Measurements from ENCODE around the gene CFAP46.
"Not testable (repeated sequence)": the region's sequence is repeated elsewhere in the genome, so short reads cannot be mapped to it uniquely, and the experiment has no call there.

Gene CFAP46

DNA sequence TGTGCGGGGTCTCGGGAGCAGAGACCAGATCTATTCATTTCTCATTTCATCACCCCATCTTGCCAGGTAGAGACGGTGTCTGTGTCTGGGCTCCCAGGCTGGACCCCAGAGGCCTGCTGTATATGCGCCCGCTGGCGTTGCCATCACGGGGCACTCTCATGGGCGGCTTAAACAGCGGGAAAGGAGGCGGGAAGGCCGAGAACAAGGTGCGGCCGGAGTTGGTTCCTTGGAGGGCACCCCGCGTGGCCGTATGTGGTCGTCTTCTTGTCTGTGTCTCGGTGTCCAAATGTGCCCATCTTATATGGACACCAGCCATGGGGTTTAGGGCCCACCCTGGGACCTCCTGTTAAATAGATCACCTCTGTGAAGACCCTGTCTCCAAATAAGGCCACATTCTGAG lies 2.1 kb upstream of the CFAP46 start:
- DNase-seq (ENCODE audit: low spot score): no peak

DNA sequence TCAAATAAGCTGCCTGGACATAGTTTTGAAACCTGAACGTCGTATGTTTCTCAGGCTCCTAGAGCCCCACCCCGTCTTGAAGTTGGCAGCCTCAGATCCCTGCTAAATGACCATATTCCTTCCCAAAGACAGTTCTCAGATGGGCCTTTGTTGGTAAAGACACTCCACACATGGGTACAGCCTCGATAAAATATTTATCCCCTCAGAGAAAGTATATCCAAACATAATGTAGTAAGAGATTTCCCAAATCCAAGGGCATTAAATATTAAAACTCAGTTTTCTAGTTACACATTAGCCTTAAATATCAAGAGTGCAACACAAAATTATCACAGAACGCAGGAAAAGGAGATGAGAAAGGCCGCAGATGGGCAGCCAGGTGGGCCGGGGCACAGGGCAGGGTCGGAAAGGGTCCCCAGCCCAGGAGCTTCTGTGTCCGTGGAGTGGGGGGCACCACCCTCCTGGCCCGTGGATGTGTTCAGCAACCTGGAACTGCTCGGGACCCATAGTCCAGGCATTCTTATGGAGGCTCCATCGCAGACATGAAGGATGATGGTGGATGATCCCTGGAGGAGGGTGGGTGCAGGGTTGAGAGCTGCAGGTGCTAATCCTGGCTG lies 1.5 kb upstream of the CFAP46 start:
- DNase-seq (ENCODE audit: low spot score): no peak

DNA sequence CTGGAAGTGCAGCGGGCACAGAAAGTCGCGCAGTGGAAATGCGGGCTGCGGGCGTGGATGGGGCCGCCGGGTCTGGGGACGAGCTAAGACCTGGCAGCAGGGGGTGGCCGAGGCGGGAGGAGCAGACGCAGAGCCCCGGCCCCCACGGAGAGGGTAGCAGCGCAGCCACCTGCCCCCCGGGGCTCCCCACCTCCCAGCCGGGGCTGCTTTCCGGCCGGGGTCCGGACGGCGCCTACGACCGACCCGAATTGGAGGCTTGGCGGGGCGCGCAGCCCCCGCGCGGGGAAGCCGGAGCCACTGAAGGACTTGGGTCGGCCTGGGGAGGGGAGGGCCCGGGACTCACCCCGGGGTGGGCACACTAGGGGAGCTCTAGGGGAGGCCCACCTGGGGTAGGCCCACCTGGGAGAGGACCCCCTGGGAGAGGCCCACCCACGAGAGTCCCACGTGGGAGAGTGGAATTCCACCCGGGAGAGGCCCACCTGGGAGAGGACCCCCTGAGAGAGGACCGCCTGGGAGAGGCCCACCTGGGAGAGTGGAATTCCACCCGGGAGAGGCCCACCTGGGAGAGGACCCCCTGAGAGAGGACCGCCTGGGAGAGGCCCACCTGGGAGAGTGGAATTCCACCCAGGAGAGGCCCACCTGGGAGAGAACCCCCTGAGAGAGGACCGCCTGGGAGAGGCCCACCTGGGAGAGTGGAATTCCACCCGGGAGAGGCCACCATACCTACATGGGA lies 854 bp upstream of the CFAP46 start:
- DNase-seq (ENCODE audit: low spot score): no peak

DNA sequence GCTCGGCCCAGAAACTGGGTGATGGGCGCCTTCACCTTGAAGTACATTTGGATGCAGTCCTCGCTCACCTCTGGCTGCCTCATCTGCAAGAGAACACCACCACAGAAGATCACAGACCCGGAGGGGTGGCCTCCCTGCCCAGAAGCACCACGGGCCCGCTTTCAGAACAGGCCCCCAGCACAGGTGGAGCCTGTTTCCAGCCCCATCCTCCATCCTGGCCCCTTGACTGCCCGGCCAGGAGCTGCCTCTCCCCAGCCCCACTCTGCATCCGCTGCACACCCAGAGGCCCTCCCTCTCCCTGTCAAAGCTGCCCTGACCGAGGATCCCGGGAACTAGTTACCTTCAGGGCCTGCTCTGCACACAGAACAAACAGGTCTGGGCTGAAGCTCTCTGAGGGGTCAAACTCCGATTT lies 724 bp downstream of the CFAP46 start:
- no peak for DNase-seq (ENCODE audit: low spot score)

DNA sequence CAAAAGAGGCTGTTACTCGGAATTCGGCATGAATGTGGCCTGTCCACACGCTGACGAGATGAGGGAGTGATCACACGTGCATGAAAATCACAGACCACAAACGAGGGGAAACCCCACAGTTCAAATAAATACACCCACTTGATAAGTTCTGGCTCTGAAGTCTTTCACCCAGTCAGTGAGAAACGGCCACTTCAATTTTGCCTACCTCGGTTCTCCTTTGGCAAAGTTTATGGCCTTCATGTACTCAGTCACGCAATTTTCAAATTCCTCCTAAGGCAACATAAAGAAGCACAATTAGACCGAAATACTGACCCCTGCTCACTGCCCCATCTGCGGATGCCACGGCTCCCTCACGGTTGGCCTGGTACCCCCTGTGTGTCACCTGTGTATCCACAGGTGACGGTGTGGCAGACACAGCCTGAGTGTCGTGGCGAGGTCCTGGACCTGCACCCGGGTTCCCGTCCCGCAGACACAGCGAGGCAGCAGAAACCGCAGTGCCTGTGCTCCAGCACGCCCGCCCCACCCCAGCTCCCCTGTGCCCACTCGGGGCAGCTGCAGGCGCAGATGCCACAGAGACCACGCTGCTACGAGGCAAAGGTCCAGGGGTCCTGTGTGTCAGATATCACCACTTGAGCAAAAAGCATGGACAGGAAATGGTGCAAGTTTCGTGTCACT lies 1.4 kb downstream of the CFAP46 start:
- DNase-seq (ENCODE audit: low spot score): no peak

DNA sequence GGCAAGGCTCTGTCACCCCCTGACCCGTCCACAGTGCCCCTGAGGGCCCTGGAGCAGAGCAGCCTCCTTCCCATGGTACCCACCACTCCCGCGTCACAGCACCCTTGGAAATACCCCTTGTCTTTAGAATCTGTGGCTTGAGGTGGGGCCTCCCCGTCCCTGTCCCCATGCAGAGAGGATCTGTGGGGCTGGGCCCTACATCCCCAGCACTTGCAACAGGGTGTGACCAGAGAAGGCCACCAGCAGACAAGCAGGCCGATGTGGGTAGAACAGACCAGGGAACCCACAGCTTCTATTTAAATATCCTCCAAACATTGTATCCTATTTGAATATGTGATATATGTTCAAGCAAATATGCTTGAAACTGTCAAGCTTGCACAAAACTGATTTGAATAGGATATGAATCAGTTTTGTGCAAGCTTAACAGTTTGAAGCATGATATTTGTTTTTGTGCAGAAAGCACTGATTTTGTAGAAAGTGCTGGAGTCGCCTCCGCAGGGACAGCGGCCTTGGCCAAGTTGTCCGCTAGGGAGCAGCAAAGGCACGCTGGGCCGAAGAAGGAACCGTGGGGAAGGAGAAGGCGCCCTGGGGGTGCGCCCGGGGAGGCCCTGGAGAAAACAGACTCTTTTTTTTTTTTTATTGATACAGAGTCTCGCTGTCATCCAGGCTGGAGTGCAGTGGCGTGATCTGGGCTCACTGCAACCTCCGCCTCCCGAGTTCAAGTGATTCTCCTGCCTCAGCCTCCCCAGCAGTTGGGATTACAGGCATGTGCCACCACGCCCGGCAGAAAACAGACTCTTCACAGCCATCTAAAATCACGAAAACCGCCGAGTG lies 2.2 kb downstream of the CFAP46 start:
- DNase-seq (ENCODE audit: low spot score): peak; percentile 19

DNA sequence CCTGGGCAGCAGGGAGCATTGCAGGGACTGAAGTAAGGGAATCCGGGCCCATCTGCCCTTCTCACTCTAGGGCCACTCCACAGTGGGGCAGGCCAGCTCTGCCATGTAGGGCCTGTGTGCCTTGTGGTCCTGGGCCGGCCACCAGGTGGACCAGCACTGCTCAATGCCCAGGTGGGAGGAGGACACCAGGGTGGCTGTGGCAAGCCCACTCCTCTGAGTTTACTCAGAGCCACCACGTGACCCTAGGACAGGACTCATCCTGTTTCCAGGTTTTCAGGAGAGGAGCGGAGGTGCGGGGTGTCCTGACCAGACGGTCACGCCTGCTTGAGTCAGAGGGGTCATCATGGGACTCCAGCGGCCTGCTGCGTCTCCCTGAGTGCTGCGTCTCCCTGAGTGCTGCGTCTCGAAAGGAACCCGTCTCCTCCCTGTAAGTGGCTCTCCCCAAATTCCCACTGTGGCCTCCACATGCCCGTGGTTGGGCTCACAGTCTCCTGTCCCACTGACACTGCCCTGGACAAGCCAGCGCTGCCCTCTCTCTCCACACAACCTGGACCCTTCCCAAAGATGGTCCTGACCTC lies 2.9 kb downstream of the CFAP46 start:
- DNase-seq (ENCODE audit: low spot score): no peak

DNA sequence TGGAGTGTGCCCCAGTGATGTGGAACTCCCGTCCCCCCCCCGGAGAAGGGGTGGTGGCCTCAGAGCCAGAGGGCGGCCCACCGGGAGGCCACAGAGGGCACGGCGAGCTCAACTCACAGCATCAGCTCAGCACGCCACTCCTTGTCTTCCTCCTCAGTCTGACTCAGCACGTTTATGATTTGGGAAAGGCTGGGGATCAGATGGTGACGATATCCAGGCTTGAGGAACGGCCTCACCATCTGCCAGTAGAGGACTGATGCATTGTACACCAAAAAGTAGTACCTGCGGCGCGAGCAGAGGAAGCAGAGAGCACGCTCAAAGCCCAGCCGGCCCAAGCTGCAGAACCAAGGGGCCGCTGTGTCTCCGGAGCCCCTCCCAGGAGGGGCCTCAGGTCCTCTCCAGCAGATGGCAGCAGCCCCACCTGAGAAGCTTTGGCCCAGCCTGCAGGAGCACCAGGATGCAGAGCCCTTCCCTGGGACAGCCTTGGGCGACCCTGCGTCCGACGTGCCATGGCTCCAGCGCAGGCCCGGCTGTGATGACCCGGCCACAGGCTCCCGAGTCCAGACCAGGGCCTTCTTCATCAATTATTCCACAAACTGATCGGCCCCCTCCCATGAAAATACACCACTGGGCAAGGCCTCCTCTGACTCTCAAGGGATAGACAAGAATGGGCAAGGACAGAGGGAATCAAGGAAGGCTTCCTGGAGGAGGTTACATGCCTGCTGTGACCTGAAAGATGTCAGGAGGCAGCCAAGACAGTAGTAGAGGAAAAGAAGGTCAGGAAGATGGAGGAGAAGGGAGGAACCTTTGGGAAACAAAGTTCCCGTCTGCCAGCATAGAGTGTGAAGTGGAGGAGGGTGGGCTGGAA lies 3.7 kb downstream of the CFAP46 start:
- no peak for DNase-seq (ENCODE audit: low spot score)

DNA sequence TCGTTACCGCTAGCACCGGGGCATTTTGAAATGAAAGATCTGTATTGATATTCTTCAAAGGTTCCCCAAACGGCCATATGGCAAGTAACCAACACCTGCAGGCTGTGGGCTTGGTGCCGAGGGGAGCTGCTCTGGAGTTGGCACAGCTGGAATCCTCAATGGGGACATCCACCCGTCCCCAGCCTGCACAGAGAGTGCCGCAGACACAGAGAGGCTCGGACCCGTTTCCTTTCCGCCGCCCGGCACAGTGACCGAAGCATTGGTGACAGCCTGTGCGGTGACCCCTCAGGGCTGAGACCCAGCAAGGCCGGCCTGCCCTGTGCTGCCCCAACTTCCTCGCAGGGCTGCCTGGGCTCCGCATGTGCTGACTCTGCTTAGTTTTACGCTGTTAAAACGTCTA lies 4.5 kb downstream of the CFAP46 start:
- no peak for DNase-seq (ENCODE audit: low spot score)

DNA sequence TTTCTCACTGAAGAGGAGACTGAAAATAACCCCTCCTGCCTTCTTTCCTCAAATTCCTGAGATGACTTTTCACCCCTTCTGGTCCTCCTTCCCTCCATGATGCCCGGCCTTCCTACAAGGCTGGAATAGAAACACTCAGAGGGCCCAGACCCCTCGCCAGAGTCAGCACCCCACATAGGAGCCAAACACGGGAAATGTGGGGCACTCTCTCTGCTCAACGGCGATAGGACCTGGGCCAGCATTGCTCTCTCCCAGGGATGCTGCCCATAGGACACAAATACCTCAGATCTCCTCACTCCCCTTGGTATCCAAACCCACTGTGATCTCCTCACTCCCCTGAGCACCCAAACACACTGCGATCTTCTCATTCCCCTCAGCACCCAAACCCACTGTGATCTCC lies 7.4 kb downstream of the CFAP46 start:
- DNase-seq (ENCODE audit: low spot score): no peak

DNA sequence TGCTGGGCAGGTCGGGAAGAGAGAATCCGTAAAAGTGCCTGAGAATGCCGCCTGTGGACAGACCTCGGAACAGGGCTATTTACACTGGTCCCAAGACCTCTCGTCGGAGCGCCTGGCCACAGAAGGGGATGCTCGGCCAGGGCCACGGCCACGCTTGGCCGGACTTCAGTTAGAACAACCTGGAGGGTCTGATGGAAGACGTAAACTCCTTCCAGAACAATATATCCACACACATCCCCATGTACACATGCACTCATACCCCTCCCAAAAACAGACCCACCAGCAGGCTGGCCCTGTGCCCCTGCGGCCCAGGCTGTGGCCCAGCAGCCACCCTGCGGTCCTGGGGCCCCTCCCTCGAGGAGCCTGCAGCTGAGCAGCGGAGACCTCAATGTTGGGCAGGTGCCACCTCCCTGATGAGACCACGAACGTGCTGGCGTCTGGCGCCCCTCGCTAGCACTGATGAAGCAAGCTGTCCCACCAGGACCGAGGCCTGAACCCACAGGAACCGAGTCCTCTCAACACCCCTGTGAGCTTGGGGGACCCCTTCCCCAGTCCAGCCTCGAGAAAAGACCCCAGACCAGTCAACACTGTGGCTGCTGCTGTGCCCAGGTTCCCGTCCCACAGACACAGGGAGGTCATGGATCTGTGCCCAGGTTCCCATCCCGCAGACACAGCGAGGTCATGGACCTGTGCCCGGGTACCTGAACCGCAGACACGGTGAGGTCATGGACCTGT lies 8.9 kb downstream of the CFAP46 start:
- no peak for DNase-seq (ENCODE audit: low spot score)

DNA sequence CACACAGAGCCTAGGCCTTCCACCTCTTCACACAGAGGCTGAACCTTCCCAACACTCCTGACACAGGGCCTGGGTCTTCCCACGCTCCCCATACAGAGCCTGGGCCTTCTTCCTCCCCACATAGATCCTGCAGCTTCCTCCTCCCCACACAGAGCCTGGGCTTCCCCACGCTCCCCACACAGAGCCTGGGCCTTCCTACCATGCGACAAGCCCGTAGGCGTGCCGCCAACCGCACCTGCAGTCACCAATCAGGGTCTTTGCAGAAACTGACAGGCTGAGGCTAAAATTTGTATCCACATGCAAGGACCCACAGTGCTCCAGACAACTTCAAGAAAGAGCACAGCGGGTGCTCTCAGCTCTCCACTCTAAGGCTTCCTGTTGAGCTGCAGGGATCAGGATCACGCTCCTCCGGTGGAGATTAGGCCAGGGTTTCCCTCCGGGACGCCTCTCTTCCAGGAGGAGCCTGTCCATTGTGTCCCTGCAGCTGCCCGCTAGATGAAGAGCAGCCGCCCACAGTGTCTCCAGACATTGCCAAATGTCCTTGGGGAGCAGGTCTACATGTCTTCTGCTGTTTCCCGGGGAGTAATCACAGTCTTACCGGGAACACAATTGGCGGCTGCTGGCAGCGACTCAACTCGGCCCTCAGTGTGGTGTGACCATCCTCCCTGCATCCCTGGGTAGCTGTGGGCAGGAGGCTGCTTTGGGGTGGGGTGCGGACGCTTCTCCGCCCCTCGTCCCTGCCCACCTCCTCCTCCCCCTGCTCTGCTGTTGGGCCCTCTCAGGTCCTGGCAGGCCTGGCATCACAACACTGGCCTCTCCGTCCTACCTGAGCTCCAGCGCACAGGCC lies 9.7 kb downstream of the CFAP46 start:
- no peak for DNase-seq (ENCODE audit: low spot score)

DNA sequence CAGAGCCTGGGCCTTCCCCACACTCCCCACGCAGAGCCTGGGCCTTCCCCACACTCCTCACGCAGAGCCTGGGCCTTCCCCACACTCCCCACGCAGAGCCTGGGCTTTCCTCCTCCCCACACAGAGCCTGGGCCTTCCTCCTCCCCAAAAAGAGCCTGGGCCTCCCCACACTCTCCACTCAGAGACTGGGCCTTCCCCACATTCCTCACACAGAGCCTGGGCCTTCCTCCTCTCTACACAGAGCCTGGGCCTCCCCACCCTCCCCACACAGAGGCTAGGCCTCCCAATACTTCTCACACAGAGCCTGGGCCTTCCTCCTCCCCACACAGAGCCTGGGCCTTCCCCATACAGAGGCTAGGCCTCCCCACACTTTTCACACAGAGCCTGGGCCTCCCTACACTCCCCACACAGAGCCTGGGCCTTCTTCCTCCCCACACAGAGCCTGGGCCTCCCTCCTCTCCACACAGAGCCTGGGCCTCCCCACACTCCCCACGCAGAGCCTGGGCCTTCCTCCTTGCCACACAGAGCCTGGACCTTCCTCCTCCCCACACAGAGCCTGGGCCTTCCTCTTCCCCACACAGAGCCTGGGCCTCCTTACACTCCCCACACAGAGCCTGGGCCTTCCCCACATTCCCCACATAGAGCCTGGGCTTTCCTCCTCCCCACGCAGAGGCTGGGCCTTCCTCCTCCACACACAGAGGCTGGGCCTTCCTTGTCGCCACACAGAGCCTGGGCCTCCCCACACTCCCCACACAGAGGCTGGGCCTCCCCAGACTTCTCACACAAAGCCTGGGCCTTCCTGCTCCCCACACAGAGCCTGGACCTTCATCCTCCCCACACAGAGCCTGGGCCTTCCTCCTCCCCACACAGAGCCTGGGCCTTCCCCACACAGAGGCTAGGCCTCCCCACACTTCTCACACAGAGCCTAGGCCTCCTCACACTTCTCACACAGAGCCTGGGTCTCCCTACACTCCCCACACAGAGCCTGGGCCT lies 10.8 kb downstream of the CFAP46 start:
- not testable (repeated sequence) for DNase-seq (ENCODE audit: low spot score)

DNA sequence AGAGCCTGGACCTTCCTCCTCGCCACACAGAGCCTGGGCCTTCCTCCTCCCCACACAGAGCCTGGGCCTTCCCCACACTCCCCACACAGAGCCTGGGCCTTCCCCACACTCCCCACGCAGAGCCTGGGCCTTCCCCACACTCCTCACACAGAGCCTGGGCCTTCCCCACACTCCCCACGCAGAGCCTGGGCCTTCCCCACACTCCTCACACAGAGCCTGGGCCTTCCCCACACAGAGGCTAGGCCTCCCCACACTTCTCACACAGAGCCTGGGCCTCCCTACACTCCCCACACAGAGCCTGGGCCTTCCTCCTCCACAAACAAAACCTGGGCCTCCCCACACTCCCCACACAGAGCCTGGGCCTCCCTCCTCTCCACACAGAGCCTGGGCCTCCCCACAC lies 11.7 kb downstream of the CFAP46 start:
- DNase-seq (ENCODE audit: low spot score): not testable (repeated sequence)

DNA sequence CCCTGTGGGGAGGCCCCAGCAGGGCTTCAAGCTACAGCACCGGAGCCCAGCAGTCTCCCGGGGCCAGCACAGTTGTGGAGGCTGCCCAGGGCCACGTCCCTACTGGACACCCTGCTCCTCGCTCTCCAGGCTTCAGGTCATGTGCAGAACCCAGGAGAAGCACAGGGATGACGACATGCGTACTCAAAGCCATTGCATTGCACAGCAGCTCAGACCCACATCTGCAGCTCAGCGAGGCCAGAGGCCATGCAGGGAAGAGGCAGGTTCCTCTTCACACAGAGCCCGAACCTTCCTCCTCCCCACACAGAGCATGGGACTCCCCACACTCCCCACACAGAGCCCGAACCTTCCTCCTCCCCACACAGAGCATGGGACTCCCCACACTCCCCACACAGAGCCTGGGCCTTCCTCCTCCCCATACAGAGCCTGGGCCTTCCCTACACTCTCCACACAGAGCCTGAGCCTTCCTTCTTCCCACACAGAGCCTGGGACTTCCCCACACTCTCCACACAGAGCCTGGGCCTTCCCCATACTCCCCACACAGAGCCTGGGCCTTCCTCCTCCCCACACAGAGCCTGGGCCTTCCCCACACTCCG lies 12.3 kb downstream of the CFAP46 start:
- no peak for DNase-seq (ENCODE audit: low spot score)

DNA sequence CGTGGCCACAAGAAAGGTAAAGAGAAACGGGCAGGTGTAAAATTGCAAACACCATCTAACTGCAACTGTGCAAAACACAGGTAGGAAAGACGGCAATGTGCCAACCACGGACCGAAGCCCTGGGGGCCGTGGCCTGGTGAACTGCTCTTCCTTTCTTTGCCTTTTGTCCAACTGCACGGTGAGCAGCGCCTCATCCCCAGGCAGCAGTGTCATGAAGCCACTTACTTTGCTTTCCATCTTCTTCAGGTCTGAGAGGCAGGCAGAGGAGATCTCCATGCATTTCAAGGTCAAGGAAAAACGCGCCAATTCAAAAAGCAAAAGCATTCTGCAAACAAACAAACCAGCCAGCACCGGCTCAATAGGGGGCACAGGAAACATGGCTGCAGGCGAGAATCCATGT lies 12.9 kb downstream of the CFAP46 start:
- DNase-seq (ENCODE audit: low spot score): no peak

DNA sequence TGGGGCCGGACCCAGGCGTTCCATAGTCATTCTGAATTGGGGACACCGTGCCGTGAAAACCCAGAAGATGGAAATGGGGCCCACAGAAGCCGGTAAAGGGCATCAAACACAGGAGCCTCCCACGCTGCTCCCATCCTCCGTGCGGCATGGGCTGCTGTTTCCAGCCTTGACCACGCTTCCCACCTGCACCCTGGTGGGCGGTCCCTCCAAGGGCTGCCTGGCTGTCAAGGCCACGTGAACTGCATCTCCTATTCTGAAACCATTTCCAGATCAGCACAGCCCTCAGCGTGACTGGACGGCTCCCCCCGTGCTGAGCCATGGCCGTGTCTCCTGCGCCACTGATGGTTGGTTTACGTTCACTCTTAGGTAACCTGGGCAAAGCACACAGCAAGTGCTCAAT lies 14.1 kb downstream of the CFAP46 start:
- DNase-seq (ENCODE audit: low spot score): no peak

DNA sequence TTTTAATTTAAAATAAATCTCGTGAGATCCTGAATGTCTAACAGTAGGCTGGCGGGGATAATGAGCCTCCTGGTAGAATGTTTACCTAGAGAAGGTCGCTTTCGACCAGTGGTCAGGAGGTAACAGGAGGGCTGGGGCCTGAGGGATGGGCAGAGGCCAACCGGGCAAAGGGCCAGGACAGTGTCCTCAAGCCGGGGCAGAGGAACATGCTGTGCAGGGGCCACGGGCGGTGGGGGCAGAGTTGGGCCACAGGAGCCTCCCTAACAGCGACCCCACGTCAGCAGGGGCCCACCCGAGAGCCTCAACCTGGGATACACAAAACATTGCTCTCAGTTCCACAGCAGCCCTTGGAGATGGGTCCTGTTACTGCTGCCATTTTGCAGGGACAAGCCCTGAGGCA lies 14.5 kb downstream of the CFAP46 start:
- no peak for DNase-seq (ENCODE audit: low spot score)

Data from putamen (tissue), 1 donor.